ENCODE results near the gene QRFPR. TPM values are rescaled to one million over a fixed set of nuclear protein-coding genes. Genes with fewer than 3 reads are reported as not detected.

Gene QRFPR
- total RNA-seq, 1 donor from 2014 or later: 1.4 TPM

DNA sequence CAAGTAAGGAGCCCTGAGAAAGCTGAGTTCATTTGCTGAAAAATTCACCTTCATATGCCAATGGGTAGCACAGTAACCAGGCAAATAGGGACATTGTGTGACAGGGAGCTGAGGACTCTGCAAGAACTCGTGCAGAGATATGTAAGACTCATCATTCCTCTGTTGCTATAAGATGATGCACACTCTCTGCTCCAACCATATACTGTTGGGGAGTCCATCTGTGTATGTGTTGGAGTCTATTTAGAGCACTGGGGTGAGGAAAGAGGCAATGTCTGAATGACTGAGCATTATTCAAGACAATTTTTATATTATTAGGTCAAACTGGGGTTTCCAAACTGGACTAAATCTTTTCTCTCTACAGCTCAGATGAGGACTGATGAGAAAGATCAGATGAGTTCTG is 100.4 kb downstream of the QRFPR start:
- Mint-ChIP-seq H3K36me3 (no peaks in the 10 kb centered on the region), H3K9me3 (no peaks in the 10 kb centered on the region), H3K27me3 (peaks cover 9% of the 10 kb centered on the region), H3K27ac (no peak overlapping the region), H3K4me1 (ENCODE audit: unreplicated experiment) (no peaks in the 10 kb centered on the region), H3K4me3 (no peak overlapping the region)
- TF ChIP-seq, protein P1, sequence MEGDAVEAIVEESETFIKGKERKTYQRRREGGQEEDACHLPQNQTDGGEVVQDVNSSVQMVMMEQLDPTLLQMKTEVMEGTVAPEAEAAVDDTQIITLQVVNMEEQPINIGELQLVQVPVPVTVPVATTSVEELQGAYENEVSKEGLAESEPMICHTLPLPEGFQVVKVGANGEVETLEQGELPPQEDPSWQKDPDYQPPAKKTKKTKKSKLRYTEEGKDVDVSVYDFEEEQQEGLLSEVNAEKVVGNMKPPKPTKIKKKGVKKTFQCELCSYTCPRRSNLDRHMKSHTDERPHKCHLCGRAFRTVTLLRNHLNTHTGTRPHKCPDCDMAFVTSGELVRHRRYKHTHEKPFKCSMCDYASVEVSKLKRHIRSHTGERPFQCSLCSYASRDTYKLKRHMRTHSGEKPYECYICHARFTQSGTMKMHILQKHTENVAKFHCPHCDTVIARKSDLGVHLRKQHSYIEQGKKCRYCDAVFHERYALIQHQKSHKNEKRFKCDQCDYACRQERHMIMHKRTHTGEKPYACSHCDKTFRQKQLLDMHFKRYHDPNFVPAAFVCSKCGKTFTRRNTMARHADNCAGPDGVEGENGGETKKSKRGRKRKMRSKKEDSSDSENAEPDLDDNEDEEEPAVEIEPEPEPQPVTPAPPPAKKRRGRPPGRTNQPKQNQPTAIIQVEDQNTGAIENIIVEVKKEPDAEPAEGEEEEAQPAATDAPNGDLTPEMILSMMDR (conservative IDR thresholded peaks at IDR 0.05): no peak
- DNase-seq (ENCODE audit: extremely low spot score, unreplicated experiment): no peak

DNA sequence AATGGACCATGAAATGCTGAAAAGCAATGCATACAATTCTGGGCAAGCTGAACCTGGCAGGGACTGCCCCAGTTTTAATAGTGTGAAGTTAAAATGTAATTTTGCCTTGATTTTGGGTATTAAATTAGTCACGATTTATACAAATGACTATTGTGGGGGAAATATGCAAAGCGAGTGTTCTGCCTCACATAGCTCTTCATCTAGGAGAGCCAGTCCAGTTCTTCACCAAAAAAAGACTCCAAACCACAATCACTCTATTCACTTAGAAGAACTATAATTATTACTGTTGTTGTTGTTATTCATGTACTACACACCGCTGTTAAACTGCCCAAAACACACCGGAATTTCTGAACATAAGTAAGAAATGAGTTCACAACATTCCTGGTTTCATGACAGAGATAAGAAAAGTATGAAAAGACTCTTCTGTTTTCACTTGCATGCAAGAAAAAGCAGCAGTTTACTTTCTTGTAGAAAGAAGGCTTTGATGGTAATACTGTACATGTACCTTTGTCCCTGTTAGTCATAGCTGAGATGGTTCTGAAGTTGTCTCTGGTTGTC is 101.9 kb downstream of the QRFPR start:
- Mint-ChIP-seq H3K4me1 (ENCODE audit: unreplicated experiment) (no peaks in the 10 kb centered on the region), H3K27me3 (peaks cover 11% of the 10 kb centered on the region), H3K27ac (no peak overlapping the region), H3K4me3 (no peak overlapping the region), H3K9me3 (no peaks in the 10 kb centered on the region), H3K36me3 (no peaks in the 10 kb centered on the region)
- TF ChIP-seq, protein P1 (conservative IDR thresholded peaks at IDR 0.05): no peak
- no peak for DNase-seq (ENCODE audit: extremely low spot score, unreplicated experiment)

Other genes starting within 250 kb of the QRFPR start
- 0.24 TPM in 1 of 2 replicates, not detected in the other for gene TNIP3, start 216.7 kb downstream of the QRFPR start, total RNA-seq (ENCODE audit: low replicate concordance)